ENCODE measurements around the gene DNAI1.

DNAI1 gene

DNA sequence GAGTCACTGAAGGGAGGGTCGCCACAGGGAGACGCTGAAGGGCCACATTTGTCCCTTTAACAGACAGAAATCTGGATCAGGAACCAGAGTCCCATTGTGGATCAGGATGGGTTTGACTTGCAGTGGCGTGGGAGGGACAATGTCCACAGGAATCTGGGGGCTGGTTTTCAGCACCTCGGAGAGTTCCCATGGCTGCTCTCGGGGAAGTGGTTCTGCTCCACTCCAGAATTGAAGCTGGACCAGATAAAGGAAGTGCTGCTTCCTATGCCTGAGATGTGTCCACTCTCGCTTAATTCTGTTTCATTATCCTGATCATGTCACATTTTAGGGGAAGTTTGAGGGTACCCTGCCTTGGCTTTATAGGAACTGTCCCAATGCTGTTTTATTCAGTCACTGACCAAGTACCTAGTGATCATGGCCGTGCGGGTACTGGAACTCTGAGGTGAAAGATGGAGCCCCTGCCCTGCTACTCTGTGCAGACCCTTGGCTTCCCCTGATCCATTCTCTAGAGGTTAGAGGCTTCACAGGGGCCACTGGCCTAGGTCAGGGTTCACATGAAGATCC, 35.4 kb downstream of the DNAI1 start:
- no peak for DNase-seq

DNA sequence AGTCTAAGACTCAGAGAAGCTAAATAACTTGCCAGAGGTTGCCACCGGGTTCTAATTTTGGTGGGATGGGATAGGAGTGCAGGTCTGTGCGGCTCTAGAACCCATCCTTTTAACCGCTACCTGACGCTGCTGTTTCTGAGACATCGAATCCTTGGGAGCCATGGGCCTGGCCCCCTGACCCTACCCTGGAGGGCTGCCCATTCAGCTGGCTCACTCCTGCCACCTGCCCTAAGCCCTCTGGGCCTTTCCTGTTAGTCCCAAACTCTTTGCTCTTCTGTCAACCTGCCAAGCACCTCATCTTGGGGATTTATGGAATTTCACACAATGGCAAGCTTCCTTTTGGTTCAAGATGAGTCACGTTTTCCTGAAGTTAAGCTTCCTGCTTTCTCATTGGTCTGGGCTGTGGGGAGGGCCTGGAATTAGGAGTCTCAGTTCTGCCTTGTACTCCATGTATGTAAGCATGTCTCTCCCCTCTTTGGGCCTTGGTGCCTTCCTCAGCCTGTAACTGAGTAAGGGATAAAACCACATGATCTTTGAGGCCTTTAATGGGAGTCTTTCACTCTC, 37.6 kb downstream of the DNAI1 start:
- DNase-seq: no peak

DNA sequence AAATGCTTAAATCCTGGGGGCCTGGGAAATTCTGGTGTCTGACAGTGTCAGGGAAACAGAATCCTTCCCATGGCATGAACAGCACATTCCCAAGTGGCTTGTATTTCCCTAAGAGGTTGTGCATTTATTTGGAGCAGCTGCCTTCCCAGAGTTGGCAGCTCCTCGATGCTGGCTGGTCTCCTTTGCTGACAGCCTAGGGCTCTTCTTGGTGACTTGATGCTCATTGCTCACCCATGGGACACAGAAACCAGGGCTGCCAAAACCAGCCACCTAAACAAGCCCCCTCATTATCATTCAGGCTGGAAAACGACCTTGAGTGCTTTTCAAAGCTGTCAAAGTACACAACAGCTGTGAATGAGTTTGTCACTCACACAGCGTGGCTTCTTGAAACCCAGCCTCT, 39.9 kb downstream of the DNAI1 start:
- peak; percentile 19 for DNase-seq

DNA sequence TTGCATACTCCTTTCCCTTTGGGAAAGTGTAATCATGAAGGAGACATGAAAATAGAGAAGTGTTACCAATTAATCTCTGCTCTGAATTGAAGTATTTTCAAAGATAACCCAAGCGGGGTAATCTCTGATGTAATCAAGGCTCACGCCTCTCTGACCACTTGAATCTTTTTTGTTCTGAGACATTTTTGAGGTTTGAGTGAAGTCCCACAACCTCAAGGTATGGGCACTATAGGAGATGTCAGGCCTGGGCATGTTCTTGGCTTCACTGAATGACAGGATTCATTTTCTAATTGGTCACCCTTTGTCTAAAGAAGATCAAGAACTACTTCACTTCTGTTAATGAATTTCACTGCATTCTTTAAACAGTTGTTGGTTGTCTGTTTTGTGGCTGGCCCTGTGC, 40.5 kb downstream of the DNAI1 start:
- DNase-seq: no peak

DNA sequence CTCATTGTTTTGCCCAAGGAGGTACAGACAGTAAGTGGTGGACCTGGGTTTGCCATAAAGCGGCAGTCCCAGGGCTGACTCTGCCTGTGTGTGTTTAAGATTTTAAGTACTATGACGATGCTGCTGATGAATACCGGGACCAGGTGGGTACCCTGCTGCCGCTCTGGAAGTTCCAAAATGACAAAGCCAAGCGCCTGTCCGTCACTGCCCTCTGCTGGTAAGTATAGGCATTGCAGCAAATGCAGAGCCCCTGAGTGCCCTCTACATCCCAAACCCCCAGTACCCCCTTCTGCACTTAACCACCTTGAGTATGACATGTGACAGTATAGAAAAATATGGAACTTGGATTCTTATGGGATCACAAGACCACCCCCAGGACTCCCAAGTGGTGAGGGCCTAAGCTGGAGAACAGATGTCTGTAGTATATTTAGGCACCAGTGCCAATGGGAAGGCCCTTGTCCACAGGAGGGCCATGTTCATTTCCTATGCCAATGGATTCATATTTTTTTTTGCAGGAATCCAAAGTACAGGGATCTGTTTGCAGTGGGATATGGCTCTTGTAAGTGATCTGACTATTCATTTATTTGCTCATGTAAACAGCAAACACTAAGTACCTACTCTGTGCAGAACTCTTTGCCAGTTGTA, 42.1 kb downstream of the DNAI1 start:
- peak; percentile 75 for DNase-seq

DNA sequence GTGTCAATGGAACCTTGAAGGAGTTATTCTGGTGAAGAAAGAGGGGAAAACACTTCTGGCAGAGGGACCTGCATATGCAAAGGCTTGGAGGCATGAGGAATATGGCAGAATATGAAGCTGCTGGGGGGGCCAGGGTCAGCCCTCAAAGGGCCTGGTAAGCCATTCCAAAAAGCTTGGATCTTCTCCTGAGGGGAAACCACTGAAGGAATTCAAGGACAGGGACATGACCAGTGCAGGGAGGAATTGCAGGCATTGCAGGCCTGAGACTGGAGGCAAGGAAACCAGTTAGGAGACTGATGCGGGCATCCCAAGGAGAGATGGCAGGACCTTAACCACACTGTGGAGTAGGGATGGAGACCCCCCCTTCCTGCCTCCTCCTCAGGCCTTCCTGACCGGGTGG, 42.8 kb downstream of the DNAI1 start:
- no peak for DNase-seq

DNA sequence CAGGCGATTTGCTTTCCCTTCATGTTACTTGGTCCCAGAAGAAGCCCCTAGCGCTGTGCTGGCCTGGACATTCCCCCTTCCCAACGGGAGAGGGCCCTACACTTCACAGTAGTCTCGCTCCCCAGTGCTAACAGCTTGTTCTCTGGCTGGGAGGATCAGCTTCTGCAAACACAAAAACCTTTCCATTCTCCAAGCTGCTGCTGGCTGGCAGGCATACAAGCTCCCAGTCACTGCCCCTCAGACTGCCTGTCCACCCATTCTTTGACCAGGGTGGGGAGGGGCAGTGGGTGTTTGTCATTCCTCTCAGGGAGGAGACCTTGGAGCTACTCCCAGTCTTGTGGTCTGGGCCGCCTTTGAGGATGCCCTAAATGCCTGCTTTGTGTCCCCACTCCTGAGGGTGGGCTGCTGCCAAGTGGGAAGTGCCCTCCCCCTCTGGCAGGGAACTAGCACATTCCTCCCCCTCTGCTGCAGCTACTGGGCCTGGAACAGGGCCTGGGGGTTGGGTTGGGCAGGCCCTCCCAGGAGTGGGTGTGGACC, 43.4 kb downstream of the DNAI1 start:
- DNase-seq: peak; percentile 74

DNA sequence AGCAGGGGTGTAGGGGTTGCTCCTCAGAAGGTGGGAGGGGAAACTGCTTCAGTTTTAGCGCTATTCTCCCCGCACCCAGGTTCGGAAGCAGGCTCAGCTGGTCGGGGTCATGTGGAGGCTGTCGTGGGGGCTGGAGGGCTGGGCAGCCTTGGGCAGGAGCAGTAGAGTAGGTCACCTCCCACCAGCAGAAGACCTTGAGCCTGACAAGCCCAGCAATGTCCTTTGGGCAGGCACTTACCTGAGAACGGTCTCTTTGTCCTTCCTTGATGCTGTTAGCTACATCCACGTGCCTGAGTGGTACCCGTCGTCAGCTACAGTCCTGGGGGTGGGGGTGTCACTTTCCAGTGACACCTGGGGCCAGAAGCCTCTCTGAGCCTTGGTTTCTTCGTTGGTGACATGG, 43.9 kb downstream of the DNAI1 start:
- no peak for DNase-seq

DNA sequence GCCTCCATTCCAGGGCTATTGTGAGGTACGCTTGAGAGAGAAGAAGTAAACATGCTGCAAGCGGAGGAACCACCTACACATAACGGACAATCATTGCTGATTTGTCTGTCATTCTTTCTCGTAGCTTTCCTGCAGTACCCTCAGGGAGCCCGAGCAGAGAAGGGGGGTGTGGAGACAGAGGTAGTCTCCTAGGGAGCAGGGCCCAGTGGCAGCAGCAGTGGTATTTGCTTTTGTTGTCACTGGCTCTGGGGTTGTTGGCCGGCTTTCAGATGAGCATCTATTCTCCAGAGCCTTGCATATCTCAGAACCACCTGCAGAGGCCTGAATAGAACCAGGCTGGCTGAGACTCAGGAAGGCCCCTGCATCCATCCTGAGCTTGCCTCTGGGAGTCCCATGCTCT, 44.3 kb downstream of the DNAI1 start:
- DNase-seq: no peak

DNA sequence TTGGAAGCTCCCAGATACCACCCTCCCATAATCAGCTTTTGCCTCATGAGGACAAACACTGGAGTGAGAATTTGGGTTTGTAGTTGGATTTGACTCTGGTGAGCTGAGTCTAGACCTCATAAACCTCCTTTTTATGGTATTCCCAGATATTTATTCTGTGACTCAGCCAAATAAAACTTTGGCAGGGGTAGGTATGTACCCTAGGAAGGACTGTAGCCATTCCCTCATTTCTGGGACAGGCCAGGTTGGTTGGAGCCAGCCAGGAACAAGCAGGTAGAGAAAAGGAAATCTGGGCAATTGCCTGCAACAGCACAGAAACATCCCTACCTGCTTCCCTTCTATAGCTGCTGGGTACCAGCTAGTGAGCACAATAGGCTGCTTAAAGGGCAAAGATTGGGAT, 44.8 kb downstream of the DNAI1 start:
- no peak for DNase-seq

DNA sequence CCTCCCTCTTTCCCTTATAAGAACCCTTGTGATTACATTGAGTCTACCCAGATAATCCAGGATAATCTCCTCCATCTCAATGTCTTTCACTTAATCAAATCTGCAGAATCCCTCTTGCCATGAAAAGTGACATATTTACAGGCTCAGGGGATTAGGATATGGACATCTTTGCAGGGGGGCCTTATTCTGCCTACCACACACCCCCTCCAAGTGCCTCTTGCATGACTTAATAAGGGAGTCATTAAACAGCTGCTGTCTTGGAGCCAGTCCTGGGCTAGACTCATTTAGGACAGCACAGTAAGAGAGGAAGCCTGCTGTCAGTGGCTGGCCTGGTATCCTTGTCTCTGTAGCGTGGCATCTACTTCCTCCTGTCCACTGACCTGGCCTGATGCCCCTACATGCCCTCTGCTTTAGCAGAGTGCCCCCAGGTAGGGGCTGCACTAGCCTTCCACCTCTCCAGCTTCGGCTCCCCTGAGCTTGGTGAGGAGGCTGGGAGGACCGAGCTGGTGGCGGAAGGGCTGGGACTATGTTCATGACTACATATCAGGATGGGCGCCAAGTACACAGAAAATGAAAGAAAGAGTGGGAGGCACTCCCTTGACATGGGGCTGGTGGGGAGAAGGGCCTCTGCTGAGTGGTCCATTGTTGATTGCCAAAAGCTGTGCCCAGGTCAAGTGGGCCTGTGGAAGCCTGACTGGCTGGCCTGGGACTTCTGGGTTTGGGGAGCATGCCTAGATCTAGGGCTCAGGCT, 46.9 kb downstream of the DNAI1 start:
- DNase-seq: no peak

DNA sequence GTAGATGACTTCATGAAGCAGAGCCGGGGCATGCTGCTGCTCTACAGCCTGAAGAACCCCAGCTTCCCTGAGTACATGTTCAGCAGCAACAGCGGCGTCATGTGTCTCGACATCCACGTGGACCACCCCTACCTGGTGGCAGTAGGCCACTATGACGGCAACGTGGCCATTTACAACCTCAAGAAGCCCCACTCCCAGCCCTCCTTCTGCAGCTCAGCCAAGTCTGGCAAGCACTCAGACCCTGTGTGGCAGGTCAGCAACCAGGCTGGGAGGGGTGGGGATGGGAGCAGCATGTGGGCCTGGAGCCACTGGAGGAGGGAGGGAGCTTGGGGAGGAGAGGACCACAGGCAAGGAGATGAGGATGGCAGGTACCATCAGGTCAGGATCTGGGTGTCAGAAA, 48.0 kb downstream of the DNAI1 start:
- no peak for DNase-seq

DNA sequence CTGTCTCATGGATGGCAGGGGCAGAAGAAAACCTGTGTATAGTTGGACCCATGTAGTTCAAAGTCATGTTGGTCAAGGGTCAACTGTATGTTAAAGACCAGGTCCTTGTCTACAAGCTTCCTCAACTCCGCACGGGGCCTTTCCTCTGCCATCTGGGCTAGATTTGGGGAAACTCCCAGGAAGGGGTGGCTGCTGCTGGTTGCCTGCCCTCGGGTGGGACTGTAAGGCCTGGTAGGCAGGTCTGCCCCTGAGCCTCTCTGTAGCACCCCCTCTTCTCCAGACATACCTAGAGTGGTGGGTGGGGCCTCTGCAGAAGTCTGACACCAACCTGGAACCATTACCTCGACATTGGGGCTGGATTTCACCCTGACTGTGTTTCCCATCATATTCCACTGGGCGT, 49.0 kb downstream of the DNAI1 start:
- DNase-seq: no peak

DNA sequence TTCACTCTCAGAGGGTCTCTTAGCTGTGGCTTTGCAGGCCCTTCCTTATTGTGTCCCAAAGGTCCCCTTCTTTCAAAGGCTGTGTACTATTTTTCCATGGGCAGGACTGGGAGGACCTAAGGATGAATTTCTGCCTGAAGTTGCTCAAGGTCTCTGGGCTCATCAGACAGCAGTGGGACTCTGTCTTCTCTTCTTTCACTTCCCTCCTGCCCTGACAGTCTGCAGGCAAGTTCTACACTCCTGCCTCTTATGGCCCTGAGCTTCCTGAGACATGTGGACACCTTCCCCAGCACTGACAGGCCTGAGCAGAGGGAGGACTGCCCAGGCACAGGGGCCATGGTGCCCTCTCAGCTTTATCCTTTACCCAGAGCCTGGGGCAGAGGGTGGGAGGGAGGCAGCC, 49.4 kb downstream of the DNAI1 start:
- no peak for DNase-seq

DNA sequence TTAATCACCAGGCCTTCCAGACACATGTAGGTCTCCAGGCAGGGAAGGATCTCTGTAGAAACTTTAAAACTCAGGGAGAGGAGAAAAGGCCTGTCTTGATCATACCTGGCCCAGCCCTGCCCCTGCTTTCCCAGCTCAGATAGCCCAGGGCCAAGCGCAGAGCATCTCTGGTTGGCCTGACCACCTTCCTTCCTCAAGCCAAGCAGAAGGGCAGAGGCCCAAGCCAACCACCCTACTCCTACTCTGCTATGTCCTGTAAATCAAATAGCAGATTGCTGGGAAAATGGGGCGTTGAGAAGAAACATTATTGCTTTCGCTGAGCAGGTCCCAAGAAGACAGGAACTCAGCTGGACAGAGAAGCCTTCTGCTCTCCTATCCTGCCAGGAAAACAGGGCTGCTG, 49.9 kb downstream of the DNAI1 start:
- DNase-seq: no peak

DNA sequence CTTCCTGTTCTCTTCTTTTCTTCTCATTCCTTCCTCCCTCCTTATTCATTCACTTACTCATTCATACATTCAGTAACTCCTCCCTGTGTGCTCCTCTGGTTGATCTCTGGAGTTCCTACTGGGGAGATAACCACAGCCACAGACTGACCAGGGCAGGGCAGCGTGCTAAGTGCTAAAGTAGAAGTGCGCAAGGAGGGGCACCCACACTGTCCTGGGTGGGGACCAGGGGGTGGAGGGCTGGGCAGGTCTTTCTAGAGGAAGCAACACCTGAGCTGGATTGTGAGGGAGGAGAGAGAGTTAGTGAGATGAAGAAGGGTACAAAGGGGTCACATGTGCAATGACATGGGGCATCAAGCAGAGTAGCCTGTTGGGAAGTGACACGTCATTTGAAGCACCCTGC, 50.3 kb downstream of the DNAI1 start:
- DNase-seq: no peak

DNA sequence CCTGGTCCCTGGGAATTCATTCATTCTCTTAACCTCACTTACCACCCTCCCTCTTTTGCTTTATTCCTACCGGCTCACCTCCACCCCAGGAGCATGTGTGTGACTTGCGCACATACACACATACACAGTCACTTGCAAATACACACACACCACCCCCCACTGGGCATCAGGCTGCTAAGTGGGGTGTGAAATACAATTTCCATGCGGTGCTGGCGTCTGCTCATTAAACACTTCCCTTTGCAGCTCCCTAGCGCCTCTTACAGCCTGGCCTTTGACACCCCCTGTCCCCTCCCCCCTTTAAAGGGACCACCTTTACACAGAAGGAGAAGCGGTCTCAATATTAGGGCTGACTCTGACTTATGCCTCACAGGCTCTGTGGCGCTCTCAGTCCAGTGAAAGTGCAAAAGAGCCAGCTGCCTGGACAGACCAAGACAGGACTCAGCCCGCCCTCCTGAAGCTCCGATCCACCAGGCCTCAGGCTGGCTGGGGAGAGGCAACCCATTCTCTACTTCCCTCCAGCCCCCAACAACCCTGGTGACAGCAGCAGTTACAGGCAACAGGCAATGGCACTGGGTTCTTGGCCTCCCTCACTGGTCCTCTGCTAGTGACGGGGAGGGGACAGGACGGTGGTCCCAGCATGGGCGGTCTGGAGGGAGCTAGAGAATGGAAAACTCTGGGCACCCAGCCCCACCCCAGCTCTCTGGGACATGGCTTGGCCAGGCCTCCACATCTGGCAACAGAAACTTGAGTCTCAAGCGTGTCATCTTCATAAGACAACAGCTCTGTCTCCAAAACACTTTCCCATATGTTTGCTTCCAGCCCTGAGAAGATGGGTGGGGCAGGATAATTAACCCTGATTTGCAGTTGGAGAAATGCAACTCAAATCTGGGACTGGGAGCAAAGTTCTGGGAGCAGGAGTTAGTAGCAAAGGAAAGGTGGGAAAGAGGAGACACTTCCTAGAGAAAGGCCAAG, 52.2 kb downstream of the DNAI1 start:
- peak; percentile 79 for DNase-seq

DNA sequence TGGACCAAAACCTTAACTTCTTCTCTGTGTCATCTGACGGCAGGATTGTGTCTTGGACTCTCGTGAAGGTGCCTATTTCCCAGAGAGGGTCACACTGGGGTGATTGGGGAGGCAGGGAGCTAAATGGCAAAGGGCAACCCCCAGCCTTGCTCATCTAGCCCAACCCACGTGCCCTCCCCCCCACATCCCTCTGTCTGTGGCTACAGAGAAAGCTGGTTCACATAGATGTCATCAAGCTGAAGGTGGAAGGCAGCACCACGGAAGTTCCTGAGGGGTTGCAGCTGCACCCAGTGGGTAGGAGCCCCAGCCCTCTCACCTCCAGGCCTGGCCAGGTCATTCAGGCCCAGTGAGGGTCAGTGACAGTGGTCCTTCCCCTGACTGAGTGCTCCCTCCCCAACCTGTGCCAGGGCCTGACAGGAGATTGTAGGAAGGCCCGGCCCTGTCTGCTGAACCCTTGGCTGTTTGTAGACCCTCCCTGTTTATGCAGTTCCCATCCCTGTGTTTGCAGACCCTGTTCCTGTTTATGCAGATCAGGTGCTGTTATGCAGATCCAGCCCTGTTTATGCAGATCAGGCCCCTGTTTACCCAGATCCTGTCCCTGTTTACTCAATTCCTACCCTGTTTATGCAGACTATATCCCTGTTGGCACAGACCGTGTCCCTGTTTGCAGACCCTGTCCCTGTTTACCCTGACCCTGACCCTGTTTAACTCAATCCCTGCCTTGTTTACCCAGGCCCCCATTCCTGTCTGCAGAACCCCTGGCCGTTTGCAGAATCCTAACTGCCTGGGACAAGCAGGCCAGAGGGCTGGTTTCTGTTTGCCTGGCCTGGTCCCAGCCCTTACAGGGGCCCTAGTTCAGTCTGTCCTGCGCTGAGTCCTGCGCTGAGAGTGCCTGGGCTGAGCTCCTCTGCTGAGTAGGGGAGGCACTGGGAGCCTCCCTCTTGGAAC, 53.8 kb downstream of the DNAI1 start:
- no peak for DNase-seq

DNA sequence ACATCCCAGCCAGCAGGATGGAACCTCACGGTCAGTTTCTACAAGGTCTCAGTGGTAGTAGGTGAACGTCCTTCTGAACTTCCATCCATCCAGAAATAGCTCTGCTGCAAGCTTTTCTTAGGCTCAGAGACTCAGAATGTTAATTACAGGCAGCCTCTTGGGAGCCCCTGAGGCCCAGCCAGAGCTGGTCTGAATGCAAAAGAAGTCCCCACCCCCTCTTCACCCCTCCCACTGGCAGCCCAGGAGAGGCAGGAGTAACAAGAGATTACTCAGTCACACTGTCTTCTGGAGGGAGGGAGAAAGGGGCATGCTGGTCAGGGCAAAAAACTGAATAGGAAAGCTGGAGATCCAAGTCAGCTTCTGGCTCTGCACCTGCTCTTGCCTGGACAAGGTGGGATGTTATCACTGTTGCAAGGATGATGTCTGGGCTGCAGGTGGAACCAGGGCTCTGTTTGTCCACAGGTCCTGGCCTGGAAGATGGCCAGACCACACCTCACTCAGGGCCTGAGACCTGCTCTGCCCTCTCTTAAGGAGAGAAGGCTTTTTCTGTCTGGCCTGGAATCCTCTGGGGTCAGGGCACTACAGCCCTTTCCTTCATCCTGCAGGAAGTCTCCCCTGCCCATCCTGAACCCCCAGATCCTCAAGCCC, 55.1 kb downstream of the DNAI1 start:
- DNase-seq: no peak

DNA sequence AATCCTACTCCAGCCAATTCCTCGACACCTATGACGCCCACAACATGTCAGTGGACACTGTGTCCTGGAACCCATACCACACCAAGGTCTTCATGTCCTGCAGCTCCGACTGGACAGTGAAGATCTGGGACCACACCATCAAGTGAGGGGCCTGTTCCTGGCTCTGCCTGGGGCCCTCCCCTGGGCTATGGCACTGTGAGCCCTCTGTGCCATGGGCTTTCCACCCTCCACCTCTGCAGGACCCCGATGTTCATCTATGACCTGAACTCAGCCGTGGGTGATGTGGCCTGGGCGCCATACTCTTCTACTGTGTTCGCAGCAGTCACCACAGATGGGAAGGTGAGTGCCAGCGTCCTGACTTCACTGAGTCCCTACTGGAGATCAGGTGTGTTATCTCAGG, 55.8 kb downstream of the DNAI1 start:
- no peak for DNase-seq

DNA sequence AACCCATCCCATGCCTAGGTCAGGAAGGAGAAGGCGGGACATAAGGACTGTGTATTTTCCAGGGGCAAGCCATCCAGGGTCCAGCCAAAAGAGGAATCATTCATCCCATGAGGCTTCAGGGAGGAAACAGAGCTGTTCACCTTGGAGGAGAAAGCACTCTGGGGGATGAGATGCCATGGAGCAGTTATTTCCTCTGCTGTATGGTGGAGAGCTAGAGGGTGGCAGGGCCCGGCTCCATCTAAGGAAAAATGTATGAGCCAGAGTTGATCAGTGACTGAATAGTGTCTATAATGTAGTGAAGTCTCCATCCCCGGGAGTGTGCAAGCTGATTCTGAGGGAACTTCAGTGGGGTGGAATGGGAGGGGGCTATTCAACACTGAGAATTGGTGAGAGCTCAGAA, 56.2 kb downstream of the DNAI1 start:
- DNase-seq: no peak
